Adrenal gland (tissue), 12 donors: Measurements from ENCODE around the gene PI4KA. TPM values are rescaled to one million over a fixed set of nuclear protein-coding genes. Genes with fewer than 3 reads are reported as not detected.

Experiments used
- DNase-seq, 7 donors: peaks; one replicate each; pipeline ENCODE4 v3.0.0-alpha.2; 2019 to 2020
- H3K27ac ChIP-seq, 5 donors: fragments of 200-600 bp; sonication (generic) in 4 of 5; 1 replicate in 3 of 5; 2 replicates in 2 of 5; pipeline versions ENCODE4 v1.5.1 to v1.8.0; 2016 to 2020; ENCODE audit warnings: mild to moderate bottlenecking in 1 of 5
- H3K27me3 ChIP-seq: fragments of 200-600 bp; 2 replicates; pipeline ENCODE4 v1.8.0; 2021
- H3K36me3 ChIP-seq, 2 donors: fragments of 200-600 bp; replicated peaks in 1 of 2; 1 replicate in 1 of 2; 2 replicates in 1 of 2; pipeline versions ENCODE4 v1.5.1 to v1.8.0; 2018 to 2022
- H3K4me1 ChIP-seq, 2 donors: fragments of 200-600 bp; replicated peaks in 1 of 2; 1 replicate in 1 of 2; 2 replicates in 1 of 2; pipeline versions ENCODE4 v1.5.1 to v1.8.0; 2018 to 2021
- H3K4me3 ChIP-seq, 4 donors: fragments of 200-600 bp; sonication (generic) in 3 of 4; one replicate each; pipeline ENCODE4 v1.5.1; 2016 to 2018
- H3K9me3 ChIP-seq, 3 donors: fragments of 200-600 bp; sonication (generic) in 1 of 3; replicated peaks in 1 of 3; 1 replicate in 2 of 3; 2 replicates in 1 of 3; pipeline versions ENCODE4 v1.5.1 to v1.8.0; 2016 to 2021
- CTCF ChIP-seq, 6 experiments: fragments of 450-650 bp in 4 of 6; fragments of 200-600 bp in 2 of 6; sonication (generic) in 1 of 6; IDR thresholded peaks; 1 replicate in 5 of 6; 2 replicates in 1 of 6; pipeline versions ENCODE4 v1.5.1 to v1.8.0; 2016 to 2021; ENCODE audit warnings: antibody characterized with exemption in 6 of 6, mild to moderate bottlenecking in 2 of 6, moderate library complexity in 1 of 6
- POLR2A ChIP-seq, 2 donors: fragments of 450-650 bp; IDR thresholded peaks; one replicate each; pipeline ENCODE4 v1.6.1; 2017; ENCODE audit warnings: antibody characterized with exemption in 2 of 2, mild to moderate bottlenecking in 2 of 2, moderate library complexity in 1 of 2
- WGBS, 4 donors: extraction: QIAGEN DNeasy Blood & Tissue Kit in 2 of 4; methylation state at CpG; one replicate each; pipeline versions ENCODE4 v1.1.5 to v1.1.7; 2013 to 2017; 5-methylcytosine and 5-hydroxymethylcytosine counted together
- intact Hi-C, 2 donors: fragments of 100-400 bp; cut with DNase I; formaldehyde crosslinking; loops; one replicate each; pipeline versions ENCODE4 v1.14.1 to v1.15.0; 2022 to 2023
- polyA plus RNA-seq, 3 donors: library from polyadenylated mRNA; stranded (reverse); fragments of 200-250 nt in 2 of 3; fragments of 350-450 nt in 1 of 3; fragmentation: Illumina TruSeq in 1 of 3; extraction: RNeasy Lipid Tissue Mini Kit (QIAGEN cat#74804) in 1 of 3; gene quantifications; one replicate each; pipeline ENCODE4 v1.2.3, GENCODE V29; 2013 to 2014
- total RNA-seq, 9 donors: library from RNA; depleted of rRNA in 4 of 9; stranded (reverse); fragments of >200 nt in 4 of 9; fragments of 120-200 nt in 1 of 9; fragmentation: NEBNext Ultra II Directional in 1 of 9; extraction: Animal tissue kit (Norgen Biotek cat#: 25700) in 1 of 9; gene quantifications; one replicate each; pipeline versions ENCODE4 v1.1.0 to v1.2.4, GENCODE V29; 2013 to 2023
- donor health status: healthy with polysubstance abuse.
- donor health status: Bipolar disorder and iron deficiency.
- donor health status: DM: yes; HTN: yes; CAD: no.
- donor health status: DM: no; HTN: no; CAD: no.
- donor health status: DM: no; HTN: no; CAD: no.
- donor health status: DM: yes; HTN: yes; CAD: no.

Gene PI4KA
- total and polyA plus RNA-seq, 12 donors = 36.4 to 134 (median 85.6) TPM

GRCh38 chr22:20760084-20760483 lies 98.5 kb downstream of the PI4KA start:
- Histone ChIP-seq H3K27me3 (no peaks in the 10 kb centered on the region), H3K36me3 (peaks cover 0 to 47% of the 10 kb centered on the region in 2 donors), H3K9me3 (no peaks in the 10 kb centered on the region), H3K4me3 (no peak overlapping the region), H3K4me1 (no peaks in the 10 kb centered on the region), H3K27ac (no peak overlapping the region)
- intact Hi-C loops = no loop called here
- DNase-seq = no peak
- TF ChIP-seq POLR2A (IDR thresholded peaks at IDR 0.05) (no peak), CTCF (IDR thresholded peaks at IDR 0.05) (no peak)
- WGBS, 4 donors = 93 to 100% (median 97%) methylated on average over 2 of the region's 2 CpGs

GRCh38 chr22:20758688-20759087 lies 99.9 kb downstream of the PI4KA start:
- no peak for DNase-seq
- H3K4me3 ChIP-seq = no peak overlapping the region
- H3K4me1 ChIP-seq = no peaks in the 10 kb centered on the region
- intact Hi-C loops = no loop called here
- H3K36me3 ChIP-seq = peaks cover 0 to 33% of the 10 kb centered on the region in 2 donors
- no peaks in the 10 kb centered on the region for H3K27me3 ChIP-seq
- H3K9me3 ChIP-seq = no peaks in the 10 kb centered on the region
- TF ChIP-seq POLR2A (IDR thresholded peaks at IDR 0.05) (no peak), CTCF (IDR thresholded peaks at IDR 0.05) (no peak)
- no peak overlapping the region for H3K27ac ChIP-seq
- 88 to 100% (median 96%) methylated on average over 2 of the region's 2 CpGs for WGBS, 4 donors

- TF ChIP-seq CTCF (IDR thresholded peaks at IDR 0.05) (no peak), POLR2A (IDR thresholded peaks at IDR 0.05) (no peak)
- Histone ChIP-seq H3K4me1 (no peaks in the 10 kb centered on the region), H3K4me3 (no peak overlapping the region), H3K27ac (no peak overlapping the region), H3K36me3 (peaks cover 0 to 37% of the 10 kb centered on the region in 2 donors), H3K27me3 (no peaks in the 10 kb centered on the region), H3K9me3 (no peaks in the 10 kb centered on the region)
- DNase-seq = no peak
- WGBS, 4 donors = 79 to 97% (median 95%) methylated on average over 3 of the region's 3 CpGs
- intact Hi-C loops = no loop called here
Observed at GRCh38 chr22:20756846-20757245, 101.8 kb downstream of the PI4KA start.

- 94 to 97% (median 96%) methylated on average over 10 of the region's 10 CpGs for WGBS, 4 donors
- no peak overlapping the region for H3K4me3 ChIP-seq
- H3K9me3 ChIP-seq = no peaks in the 10 kb centered on the region
- peaks cover 0 to 10% of the 10 kb centered on the region in 2 donors for H3K4me1 ChIP-seq
- H3K27me3 ChIP-seq = no peaks in the 10 kb centered on the region
- no peak for TF ChIP-seq POLR2A (IDR thresholded peaks at IDR 0.05)
- no peak for TF ChIP-seq CTCF (IDR thresholded peaks at IDR 0.05)
- no peak for DNase-seq
- H3K36me3 ChIP-seq = peaks cover 0 to 44% of the 10 kb centered on the region in 2 donors
- no peak overlapping the region for H3K27ac ChIP-seq
- intact Hi-C loops = no loop called here
Observed at GRCh38 chr22:20752873-20753272, 105.7 kb downstream of the PI4KA start.
